Thoracic aorta endothelial cell (primary cell): ENCODE data around the gene MTERF1. TPM values are rescaled to one million over a fixed set of nuclear protein-coding genes. Genes with fewer than 3 reads are reported as not detected.

Source experiments
- total RNA-seq: library from RNA; depleted of rRNA; stranded (reverse); fragments of >200 nt; gene quantifications from 2 replicates; pipeline ENCODE4 v1.2.3, GENCODE V29; 2012

MTERF1 gene, protein sequence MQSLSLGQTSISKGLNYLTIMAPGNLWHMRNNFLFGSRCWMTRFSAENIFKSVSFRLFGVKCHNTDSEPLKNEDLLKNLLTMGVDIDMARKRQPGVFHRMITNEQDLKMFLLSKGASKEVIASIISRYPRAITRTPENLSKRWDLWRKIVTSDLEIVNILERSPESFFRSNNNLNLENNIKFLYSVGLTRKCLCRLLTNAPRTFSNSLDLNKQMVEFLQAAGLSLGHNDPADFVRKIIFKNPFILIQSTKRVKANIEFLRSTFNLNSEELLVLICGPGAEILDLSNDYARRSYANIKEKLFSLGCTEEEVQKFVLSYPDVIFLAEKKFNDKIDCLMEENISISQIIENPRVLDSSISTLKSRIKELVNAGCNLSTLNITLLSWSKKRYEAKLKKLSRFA
- total RNA-seq, result 16.5 and 19.5 TPM in 2 replicates

DNA sequence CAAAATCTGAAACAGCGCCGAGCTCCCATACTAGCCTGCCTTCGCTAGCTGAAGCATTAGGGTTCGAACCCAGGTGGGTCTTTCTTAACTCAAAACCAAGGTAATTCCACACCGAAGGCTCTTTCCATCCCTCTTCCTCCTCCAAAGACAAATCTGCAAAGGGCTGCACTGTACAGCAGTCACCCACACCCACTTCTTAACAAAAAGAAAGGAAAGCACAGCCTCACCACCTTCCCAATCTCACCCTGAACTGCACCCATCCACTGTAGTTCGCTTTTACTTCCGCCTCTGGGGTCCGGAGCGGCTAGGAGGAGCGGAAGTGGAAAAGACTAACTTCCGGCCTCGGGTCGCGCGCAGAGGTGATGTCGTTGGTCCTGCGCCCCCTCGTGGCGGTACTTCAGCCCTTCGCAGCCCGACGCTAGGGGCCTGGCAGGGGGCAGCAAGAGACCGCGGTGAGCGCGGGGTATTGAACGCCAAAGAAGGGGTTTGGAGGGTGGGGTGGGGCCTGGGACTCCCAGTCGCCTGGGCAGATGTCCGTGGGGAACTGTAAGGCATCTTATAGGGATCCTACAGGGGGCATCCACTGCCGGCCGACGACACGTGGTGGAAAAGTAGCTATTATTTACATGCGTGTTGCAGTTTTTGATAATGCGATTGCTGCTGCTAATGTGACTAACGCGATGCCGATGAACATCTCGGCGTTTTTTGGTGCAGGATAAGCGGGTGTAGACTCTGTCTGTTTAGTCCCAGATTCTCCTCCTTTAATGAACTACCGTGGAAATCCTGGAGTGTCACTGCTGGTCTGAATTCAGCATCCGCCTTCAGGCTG is at the start of gene MTERF1:
MTERF1 (minus strand) TSS at position 290 of the 829 bp plus-strand sequence. CDS start 619 bp downstream, outside the sequence.

Other genes starting within 250 kb of the MTERF1 start
- 62.8 and 67.8 TPM in 2 replicates for gene AKAP9, start 60.2 kb upstream of the MTERF1 start, total RNA-seq